ENCODE data around the gene CAMK2N1. TPM values are rescaled to one million over a fixed set of nuclear protein-coding genes. Genes with fewer than 3 reads are reported as not detected.

CAMK2N1 gene
- total RNA-seq, 2 experiments from 2014 or later, result 0.81 to 0.87 TPM

Other genes starting within 250 kb of the CAMK2N1 start
- not detected for gene VWA5B1, start 195.3 kb downstream of the CAMK2N1 start, total RNA-seq
- gene MUL1, start 21.9 kb upstream of the CAMK2N1 start, total RNA-seq, result 10 to 100 TPM; 16.3 to 16.7 TPM
- not detected for gene FAM43B, start 66.4 kb upstream of the CAMK2N1 start, total RNA-seq
- gene CDA, start 102.9 kb upstream of the CAMK2N1 start, total RNA-seq, result not detected
- 1 to 10 TPM; 4.4 to 4.8 TPM for gene PINK1, start 147.2 kb upstream of the CAMK2N1 start, total RNA-seq
- gene DDOST, start 175.2 kb upstream of the CAMK2N1 start, total RNA-seq, result 100 to 1,000 TPM; 165 to 180 TPM
- gene KIF17, start 231.8 kb upstream of the CAMK2N1 start, total RNA-seq, result not detected
- gene SH2D5, start 246.5 kb upstream of the CAMK2N1 start, total RNA-seq, result under 1 TPM; 0.07 to 0.12 TPM